ENCODE measurements around the gene NUP160. TPM values are rescaled to one million over a fixed set of nuclear protein-coding genes. Genes with fewer than 3 reads are reported as not detected.

NUP160 gene
- total RNA-seq, 1 experiment from 2014 or later: 53.8 TPM

- RAD21 ChIA-PET (ENCODE audit: low non-redundant PET in 1 of 2, low total read pairs in 2 of 2, uncharacterized antibody in 2 of 2, unreplicated experiment in 2 of 2): no interaction called here
- TF ChIP-seq ZBTB33 (IDR thresholded peaks at IDR 0.05; ENCODE audit: extremely low read depth, insufficient replicate concordance, low read length) (no peak), ZNF274 (IDR thresholded peaks at IDR 0.05; ENCODE audit: low read depth, low read length) (no peak), FOSL1 (IDR thresholded peaks at IDR 0.05; ENCODE audit: low read depth) (no peak), SIN3A (IDR thresholded peaks at IDR 0.05; ENCODE audit: low read depth) (no peak), TCF7L2 (IDR thresholded peaks at IDR 0.05; ENCODE audit: borderline replicate concordance, extremely low read depth, insufficient read depth, insufficient read length) (no peak), EGR1 (IDR thresholded peaks at IDR 0.05; ENCODE audit: low read depth) (no peak), CTCF (IDR thresholded peaks at IDR 0.05 in 2 of 3, conservative IDR thresholded peaks at IDR 0.05 in 1 of 3; ENCODE audit: borderline replicate concordance in 1 of 3, insufficient read depth in 1 of 3, low read depth in 2 of 3, low read length in 2 of 3) (no peak), POLR2AphosphoS5 (IDR thresholded peaks at IDR 0.05; ENCODE audit: low read depth, low read length) (no peak), REST (IDR thresholded peaks at IDR 0.05; ENCODE audit: low read depth) (no peak), ATF3 (IDR thresholded peaks at IDR 0.05) (no peak), JUND (IDR thresholded peaks at IDR 0.05) (no peak), CEBPB (IDR thresholded peaks at IDR 0.05; ENCODE audit: low read depth) (no peak), RAD21 (IDR thresholded peaks at IDR 0.05; ENCODE audit: low read depth) (no peak), MAX (IDR thresholded peaks at IDR 0.05) (no peak), EZH2 (IDR thresholded peaks at IDR 0.05) (no peak), CBX3 (IDR thresholded peaks at IDR 0.05; ENCODE audit: low read depth) (no peak), YY1 (IDR thresholded peaks at IDR 0.05; ENCODE audit: extremely low read depth, insufficient replicate concordance, low read depth, low read length) (no peak)
- peaks cover 6 to 20% of the 10 kb centered on the region in 2 experiments; a peak in 3 of 4 replicates for H3K4me1 ChIP-seq (ENCODE audit: control insufficient read depth in 1 of 2, insufficient read depth in 2 of 2, low read length in 2 of 2)
- no peak overlapping the region for H2AFZ ChIP-seq (ENCODE audit: low read depth, low read length, poor library complexity, severe bottlenecking)
- DNase-seq (ENCODE audit: low read depth, low spot score) (no peak), ATAC-seq (no peak)
- H3K79me2 ChIP-seq (ENCODE audit: insufficient read depth, low read length): peaks cover 42% of the 10 kb centered on the region
- no peaks in the 10 kb centered on the region for H3K9me2 ChIP-seq (ENCODE audit: insufficient read depth)
- TSS peak; percentile 93 for BruUV-seq (replicated peaks)
- H3K36me3 ChIP-seq (ENCODE audit: control insufficient read depth in 1 of 2, insufficient read depth in 2 of 2, low read length in 2 of 2): peaks cover 8 to 14% of the 10 kb centered on the region in 2 experiments; a peak in 3 of 4 replicates
- no peaks in the 10 kb centered on the region for H3K9me3 ChIP-seq (ENCODE audit: control insufficient read depth in 1 of 2, insufficient read depth in 1 of 2, low read depth in 1 of 2, low read length in 2 of 2)
- H3K4me2 ChIP-seq (ENCODE audit: low read length): peak overlapping the region; percentile 87
- CTCF ChIA-PET: no interaction called here
- no peaks in the 10 kb centered on the region for H4K20me1 ChIP-seq (ENCODE audit: insufficient read depth)
- POLR2A ChIA-PET: no interaction called here
- intact Hi-C loops (cut with micrococcal nuclease): no loop called here
- peak overlapping the region; percentile 77 to 95 for H3K4me3 ChIP-seq (replicated peaks in 1 of 2; ENCODE audit: low read depth in 1 of 2, low read length in 2 of 2)
- H3K27me3 ChIP-seq (ENCODE audit: insufficient read depth, low read length): no peaks in the 10 kb centered on the region
- peak overlapping the region; percentile 85 for H3K9ac ChIP-seq (ENCODE audit: low read length)
- peak overlapping the region; percentile 59 for H3K27ac ChIP-seq (ENCODE audit: low read depth, low read length)
These were observed 578 bp upstream of the NUP160 start for GRCh38 chr11:47848700-47849155.
